ENCODE measurements around the gene TBC1D14.

Gene TBC1D14

DNA sequence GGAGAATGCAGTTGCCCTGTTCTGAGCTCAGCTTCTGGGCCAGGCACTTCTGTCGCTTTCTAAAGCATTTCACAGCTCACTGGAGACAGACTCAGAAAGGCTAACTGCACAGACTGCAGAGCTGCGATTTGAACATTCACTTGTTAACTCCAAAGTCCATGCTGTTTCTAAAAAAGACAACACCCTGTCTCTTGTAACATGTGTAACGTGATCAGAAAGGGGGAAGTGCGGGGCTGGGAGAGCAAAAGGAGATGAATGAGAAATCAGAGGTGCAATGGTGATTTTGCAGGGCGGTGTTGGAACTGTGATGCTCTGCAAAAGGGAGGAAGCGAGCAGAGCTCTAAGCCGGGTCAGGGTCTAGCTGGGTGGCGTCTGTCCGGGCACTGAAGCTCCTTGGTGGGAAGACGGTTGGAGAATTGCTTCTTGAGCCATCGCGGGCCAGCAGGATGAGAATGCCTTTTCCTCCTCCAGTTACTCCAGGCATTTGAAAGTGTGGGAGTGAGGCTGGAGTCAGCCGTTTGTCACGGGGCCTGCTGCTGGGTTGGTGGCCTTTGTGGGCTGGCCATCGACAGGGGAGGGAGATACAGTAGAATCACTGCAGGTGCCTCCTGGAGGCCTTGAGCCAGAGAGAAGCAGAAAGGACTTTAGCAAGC is 20.3 kb downstream of the TBC1D14 start:
- DNase-seq (ENCODE audit: low read depth), result no peak

DNA sequence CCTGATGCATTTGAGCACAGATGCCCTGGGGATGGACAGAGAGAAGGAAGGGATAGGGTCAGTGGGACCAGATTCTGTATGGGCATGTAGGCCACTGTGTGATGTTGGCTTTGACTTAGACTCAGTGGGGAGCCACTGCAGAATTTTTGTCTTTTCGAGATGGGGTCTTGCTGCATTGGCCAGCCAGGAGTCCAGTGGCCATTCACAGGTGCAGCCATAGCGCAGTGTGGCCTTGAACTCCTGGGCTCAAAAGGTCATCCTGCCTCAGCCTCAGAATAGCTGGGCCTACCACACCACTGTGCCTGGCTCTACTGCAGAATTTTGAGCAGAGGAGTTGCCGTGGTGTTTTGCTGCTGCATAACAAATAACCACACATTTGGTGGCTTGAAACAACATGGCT is 22.8 kb downstream of the TBC1D14 start:
- no peak for DNase-seq (ENCODE audit: low read depth)

DNA sequence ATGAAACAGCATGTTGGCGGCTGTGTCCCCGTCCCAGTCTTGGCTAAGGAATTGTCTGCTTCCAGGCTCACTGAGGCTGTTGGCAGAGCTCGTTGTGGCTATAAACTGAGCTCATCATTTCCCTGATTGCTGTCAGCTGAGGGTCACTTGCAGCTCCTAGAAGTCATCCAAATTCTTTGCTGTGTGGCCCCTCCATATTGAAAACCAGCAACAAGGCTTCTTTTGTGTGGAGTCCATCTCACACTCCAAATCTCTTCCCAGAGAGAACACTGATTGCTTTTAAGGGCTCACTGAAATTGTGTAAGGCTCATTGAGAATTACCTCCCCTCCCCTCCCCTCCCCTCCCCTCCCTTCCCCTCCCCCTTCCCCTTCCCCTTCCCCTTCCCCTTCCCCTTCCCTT is 23.3 kb downstream of the TBC1D14 start:
- no peak for DNase-seq (ENCODE audit: low read depth)

DNA sequence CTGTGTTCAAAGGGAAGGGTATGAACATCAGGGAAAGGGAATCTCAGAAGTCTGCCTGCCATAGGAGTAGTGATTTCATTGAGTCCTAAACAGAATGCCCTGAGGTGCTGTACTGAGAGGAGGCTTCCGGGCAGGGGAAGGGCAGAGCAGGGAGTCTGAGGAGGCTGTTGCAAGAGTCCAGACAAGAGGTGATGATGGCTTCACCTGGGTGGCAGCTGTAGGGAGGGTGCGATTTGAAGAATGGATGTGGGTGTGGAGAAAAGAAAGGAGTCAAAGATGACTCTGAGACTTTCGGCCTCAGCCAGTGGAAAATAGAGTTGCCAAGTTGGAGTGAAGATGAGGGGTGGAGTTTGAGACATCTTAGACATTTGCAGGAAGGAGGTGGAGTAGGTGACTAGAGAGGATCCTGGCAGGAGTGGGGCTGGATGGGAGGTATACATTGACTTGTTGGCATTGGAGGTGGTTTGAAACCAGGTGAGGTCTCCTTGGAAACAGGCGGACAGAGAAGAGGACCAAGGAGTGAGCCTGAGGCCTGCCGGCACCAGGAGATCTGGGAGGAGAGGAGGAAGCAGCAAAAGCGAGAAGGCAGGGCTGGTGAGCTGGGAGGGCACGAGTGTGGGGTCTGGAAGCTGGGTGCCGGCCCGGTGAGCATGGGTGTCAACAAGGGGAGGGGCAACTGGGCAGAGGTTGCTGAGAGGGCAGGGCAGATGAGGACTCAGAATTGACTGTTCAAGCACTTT is 24.2 kb downstream of the TBC1D14 start:
- DNase-seq (ENCODE audit: low read depth), result no peak

DNA sequence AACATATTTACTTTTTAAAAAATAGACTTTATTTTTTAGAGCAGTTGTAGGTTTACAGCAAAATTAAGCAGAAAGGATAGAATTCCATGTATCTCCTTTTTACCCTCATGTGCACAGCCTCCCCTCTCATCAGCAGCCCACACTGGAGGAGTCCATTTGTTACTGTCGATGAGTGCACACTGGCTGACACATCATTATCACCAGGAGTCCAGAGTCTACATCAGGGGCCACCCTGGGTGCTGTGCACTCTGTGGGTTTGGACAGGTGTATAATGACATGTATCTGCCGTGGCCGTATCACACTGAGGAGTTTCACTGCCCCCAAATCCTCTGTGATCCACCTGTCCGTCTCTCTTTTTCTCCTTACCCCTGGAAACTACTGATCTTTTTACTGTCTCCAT is 26.3 kb downstream of the TBC1D14 start:
- no peak for DNase-seq (ENCODE audit: low read depth)

DNA sequence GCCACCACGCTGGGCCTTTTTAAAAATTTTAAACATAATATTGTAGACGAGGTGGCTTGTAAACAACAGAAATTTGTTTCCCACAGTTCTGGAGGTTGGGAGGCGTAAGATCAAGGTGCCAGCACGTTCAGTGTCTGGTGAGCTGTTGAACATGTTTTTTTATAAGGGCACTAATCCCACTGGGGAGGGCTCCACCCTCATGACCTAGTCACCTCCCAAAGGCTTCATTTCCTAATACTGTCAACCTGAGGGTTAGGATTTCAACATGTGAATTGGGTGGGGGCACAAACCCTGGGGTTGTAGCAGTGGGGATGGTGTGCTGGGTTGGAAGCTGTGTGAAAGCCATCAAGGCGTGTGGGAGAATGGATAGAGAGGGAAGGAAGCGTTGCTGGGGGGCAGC is 27.6 kb downstream of the TBC1D14 start:
- DNase-seq (ENCODE audit: low read depth), result no peak

DNA sequence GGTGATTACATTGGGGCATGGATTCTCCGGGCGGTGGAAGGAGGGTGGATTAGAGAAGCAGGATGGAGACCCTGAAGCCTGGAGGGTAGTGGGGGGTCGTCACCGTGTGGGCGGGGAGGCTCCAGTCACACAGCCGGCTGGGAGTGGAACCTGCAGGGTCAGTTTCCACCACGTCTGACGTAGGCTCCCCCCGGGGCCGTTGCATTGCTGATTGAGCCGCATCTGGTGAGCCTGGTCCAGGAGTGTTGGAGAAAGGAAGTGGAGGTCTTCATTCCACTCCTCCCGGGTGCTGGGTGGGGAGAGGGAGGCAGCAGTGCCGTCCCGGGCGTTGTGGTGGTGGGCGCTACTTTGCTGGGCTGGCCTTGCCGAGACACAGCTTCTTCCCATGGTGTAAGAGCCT is 28.1 kb downstream of the TBC1D14 start:
- DNase-seq (ENCODE audit: low read depth), result no peak

DNA sequence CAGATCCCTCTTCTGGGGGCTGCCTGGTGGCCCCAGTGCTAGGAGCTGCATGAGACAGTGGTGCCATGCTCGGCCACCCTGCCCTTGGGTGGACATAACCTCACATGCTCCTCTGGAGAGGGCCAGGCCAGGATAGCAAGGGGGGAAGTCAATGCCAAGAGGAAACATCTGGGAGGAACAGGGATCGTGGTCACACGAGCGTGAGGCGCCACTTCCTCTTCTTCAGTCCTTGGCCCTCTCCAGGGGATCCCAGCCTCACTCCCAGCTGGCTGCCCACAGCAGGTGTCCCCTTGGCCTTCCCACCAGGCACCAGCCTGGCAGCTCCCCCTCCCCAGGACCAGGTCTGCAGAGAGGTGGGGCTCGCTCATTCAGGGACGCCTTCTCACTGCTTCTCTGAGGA is 28.6 kb downstream of the TBC1D14 start:
- DNase-seq (ENCODE audit: low read depth), result no peak

DNA sequence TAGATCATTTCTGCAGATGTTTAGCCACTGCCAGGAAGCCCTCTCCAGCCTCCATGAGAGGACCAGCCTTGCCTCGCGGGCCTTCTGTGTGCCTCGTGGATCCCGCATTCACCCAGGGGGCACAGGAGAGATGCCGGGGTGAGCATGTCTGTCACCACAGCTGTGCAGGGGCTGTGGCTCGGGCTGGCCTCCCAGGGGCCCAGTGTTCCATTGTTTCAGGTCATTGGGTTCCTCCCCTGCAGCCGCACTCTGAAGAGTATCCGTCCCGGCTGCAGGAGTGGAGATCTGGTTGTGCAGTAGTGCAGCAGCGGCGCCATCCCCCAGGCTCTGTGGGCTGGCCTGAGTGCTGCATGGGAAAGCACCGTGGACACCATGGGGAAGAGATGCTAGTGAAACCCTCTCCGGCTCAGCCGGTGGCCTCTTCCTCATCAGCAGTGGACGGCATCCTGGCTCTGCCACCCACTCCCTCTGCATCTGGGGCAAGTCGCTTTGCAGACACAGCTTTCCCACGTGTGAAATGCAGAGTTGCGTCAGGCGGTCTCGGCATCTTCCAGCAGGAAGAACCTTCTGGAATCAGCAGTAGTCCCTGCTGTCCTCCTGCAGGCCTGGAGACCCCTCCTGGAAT is 29.1 kb downstream of the TBC1D14 start:
- DNase-seq (ENCODE audit: low read depth), result no peak

DNA sequence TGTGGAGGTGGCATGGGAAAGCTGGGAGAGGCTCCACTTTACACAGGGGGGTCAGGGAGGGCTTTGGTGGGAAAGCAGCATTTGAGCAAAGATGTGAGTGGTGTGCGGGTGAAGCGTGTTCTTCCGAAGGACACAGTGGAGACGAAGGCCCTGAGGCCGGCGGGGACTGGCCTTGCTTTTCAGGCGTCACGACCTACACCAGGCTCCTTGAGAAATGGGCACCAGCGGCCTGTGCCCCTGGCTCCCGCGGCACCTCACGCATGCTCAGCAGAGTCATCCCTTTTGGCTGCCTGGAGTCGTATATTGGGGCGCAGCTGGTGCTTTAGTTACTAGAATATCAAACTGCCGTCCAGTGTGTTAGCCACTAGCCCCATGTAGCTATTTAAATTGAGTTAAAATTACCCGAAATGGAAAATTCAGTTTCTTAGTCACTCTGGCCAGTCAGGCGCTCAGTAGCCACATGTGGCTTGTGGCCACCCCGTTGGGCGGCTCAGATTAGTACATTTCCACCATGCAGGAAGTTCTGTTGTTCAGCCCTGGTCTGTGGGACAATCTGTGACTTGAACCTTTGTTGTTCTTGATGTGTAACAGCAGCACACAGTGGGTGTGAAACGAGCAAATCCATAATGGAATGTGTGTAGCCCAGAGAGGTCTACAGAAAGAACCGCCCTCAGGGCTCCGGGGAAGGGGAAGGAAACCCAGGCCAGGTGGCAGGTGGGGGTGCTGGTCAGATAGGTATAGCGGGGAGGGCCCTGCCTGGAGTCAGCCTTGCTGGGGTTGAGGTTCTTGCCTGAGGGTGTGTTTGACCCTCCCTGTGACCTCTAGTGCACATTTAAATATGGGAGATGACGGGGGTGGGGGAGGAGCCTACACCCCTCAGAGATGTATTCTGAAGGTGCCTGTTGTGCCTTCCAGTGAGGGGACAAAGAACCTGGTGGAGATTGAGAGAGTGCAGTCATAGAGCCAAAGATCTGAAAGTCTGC is 30.4 kb downstream of the TBC1D14 start:
- DNase-seq (ENCODE audit: low read depth), result no peak

DNA sequence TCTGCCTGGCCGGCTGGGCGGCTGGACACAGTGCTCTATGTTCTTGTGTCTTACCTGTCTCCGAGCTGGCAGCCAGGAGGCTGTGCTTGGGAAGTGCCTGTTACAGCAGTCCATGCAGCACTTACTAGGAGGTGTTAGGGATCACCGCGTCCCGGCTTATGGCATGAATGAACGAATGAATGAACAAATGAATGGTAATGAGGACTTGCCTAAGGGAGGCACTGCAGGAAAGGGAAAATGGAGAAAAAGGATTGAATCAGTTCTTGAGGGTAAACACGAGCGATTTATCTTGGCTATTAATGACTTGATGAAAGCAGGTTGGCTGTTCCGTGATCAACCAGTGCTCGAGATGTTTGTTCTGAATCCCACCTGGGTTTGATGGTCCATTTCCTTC is 31.1 kb downstream of the TBC1D14 start:
- DNase-seq (ENCODE audit: low read depth), result no peak

DNA sequence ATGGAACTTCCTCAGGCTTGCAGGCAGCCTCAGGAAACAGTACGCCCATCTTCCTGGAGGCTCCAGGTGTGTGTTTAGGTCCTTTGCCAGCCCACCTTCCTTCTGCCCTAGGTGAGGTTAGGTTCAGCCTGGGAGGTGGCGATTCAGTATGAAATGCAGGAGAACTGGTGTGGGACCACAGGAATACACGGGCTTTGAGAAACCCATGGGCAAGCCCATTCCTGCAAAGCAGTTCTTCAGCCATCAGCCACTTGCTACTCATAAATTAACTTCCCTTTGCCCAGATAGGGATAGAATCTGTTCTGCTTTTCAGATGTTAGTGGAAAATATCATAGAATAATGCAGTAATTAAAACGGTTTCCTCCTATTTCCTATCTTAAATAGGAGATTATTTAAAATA is 32.2 kb downstream of the TBC1D14 start:
- no peak for DNase-seq (ENCODE audit: low read depth)

DNA sequence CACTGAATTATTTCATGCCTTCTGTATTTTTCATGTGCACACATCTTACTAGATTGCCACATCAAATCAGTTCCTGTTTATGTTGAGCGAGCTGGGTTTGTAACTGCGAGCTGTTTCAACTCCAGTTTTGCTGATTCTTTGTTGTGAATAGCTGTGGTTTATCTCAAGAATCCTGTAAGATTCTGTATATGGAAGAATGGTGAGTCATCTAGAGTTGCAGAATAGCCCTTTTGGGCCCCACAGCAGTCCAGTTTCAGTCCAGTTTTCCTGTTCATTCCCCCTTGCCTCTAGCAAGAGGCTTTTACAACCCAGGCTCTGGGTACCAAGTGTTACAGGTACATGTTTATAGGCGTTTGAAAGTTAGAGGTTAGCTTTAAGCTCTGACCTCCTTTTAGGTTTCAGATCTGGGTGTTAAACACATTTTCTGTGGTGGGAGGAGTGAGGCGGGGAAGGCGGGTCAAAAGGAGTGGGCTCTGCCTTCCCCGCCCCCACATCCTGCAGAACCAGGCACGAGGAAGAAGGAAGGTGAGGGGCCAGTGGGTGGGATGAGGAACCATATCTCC is 32.7 kb downstream of the TBC1D14 start:
- DNase-seq (ENCODE audit: low read depth), result peak; percentile 27

DNA sequence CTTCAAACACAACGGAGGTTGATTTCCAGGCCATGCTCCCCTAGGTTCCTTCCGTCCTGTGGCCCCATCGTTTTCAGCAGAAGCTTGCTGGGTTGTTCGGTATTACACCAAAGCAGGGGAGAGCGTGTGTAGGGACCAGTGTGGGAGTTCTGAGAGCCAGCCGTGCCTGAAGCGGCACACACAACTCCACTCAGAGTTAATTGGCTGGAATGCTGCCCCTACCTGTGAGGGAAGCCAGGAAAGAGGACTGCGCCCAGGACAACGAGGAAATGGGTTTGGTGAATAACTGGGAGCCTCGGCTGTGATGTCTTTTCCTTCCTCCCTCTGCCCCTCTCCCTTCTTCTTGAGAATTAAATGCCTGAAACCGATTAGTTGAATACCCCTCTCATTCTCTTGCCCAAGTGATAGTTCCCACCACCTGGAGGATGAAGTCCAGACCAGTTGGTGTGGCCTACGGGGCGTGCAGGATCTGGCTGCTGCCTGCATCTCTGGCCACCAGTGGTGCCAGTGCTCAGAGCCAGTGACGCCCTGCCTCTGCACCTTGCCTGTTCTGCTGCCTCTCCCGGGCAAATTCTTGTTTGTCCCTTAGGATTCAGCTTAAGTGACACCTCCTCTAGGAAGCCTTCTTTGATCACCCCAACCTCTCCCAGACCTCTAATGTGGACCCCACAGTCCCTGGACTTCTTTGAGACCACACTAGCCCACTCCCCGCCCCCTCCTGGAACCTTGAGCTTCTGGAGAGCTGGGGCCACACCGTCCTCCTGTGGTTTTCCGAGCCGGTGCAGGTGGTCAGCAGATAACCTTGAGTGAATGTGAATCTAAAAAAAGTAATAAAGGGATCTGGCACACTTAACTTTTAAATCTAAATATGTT is 33.6 kb downstream of the TBC1D14 start:
- no peak for DNase-seq (ENCODE audit: low read depth)

DNA sequence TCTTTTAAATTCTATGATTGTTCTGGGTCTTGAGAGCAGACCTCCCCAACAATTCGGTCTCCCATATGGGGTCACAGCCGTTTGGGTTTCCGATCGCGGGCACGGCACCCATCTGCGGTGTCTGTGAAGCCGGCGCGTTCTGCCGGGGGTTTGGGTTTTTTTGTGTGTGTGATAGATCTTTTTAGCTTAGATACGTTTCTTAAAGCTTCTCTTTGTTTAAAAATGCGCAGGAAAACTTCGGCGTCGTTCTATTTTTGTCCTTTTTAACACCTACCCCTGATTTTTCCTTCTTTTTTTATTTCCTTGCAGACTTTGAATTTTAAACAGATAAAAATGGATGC is 34.2 kb downstream of the TBC1D14 start:
- no peak for DNase-seq (ENCODE audit: low read depth)

DNA sequence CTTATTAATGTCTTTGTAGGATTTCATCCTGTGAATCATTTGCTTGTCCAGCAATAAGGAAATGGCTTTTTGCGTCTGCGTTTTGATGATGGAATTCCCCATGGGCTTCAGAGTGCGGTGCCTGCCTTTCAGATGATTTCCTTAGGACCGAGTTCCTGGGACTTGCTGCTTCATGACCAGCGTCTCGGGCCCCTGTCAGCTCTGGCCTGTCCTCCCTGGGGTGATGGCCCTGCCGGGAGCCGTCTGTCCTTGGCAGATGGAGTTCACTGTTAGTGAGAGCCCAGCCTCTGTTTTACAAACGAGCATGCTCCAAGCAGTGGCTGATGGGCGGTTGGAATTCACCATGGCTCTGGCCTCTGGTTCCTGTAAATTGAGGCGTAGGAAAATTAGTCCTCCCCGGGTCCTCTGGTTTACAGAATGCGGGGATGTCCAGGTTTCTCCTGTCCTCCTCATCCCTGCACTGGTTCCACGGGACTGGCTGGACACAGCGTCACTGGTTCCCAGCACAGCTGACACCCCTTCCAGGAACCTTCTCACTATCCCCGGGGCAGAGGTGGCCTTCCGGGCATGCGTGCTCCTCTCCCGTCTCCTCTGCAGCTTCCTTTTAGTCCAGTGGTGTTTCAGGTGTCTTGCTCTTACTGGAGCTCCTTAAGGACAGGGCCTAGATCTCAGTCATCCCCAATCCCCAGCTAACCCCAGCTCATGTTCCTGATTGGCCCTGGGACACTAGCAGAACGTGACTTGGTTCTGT is 34.9 kb downstream of the TBC1D14 start:
- DNase-seq (ENCODE audit: low read depth), result no peak

DNA sequence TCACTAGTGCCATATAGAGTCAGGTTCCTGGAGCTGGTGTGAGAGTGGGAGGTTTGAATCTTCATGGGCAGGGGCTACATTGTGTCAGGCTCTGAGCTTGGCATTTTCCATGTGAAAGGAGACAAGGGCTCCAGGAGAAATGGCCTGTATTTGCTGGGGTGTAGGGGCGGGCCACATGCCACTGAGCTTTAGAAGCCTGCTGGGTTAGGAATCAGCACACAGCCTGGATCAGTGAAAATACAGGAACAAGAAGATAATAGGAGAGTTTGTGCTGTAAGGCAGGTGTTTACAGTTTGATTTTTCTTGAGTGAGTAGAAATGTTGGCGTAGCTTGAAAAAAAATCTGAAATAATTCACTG is 35.4 kb downstream of the TBC1D14 start:
- no peak for DNase-seq (ENCODE audit: low read depth)

DNA sequence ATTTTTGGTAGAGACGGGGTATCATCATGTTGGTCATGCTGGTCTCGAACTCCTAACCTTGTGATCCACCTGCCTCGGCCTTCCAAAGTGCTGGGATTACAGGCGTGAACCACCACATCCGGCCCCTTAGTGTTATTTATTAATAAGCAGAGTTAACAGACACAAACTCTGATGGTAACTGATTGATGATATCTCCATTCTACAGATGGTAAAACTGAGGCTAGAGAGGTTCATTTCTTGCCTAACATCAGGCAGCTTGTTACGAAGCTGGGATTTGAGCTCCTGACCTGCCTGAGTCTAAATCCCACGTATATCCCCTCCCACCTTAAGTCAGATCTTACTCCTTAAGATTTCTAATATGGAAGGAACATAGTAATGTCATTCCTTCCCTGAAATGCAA is 36.9 kb downstream of the TBC1D14 start:
- DNase-seq (ENCODE audit: low read depth), result no peak

DNA sequence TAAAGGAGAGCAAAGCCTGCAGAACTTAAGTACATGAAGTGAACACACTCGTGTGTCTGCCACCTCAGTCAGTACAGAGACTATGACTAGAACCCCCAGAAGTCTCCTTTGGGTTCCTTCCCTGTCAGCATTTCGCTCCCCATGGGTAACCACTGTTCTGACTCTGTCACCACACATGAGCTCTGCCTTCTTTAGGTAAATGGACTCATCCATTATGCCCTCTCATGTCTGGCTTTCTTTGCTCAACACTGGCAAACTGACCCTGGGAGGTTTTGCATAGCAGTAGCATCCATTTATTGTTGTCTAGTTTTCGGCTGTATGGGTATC is 38.5 kb downstream of the TBC1D14 start:
- DNase-seq (ENCODE audit: low read depth), result no peak

DNA sequence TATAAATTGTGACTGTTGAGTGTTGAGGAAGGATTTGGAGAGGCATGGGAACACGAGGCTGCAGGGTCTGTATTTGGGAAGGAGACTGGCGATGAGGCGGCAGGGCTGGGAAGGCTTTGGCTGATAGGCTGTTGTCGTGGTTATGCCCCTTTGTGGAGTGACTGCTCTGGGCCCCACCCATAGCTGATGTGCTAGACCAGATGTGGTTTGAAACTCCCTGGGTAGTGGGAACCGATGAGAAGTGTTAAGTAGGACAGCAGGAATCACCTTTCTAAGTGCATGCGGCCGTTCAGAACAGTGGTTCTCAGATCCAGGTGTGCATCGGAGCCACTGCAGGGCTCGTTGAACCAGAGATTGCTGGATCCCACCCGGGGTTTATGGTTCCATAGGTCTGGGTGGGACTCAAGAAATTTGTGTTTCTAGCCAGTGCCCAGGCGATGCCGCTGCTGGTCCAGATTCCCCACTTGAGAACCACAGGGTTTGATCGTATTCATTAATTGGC is 42.3 kb downstream of the TBC1D14 start:
- DNase-seq (ENCODE audit: low read depth), result no peak
